ENCODE data around the gene KDM4C. TPM values are rescaled to one million over a fixed set of nuclear protein-coding genes. Genes with fewer than 3 reads are reported as not detected.

The KDM4C gene
- total and polyA plus RNA-seq, 11 donors = 4.4 to 19.9 (median 13.3) TPM

DNA sequence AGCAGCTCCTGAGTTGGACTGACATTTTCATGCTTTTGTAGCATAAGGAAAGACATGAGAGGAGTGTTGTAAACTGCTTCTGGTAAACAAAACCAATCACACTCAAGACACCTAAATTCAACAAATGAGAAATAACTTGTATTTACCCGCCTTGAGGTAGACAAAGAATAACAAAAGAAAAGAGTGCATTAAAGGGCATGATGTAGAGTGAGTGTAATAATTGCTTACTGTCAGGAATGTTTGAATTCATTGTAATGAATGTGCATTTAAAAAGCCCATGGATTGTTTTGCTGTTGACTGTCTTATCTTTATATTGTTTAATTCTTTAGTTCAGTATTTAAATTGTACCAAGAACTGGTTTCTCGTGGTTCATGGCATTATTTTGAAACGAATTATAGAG is 61.8 kb downstream of the KDM4C start:
- Histone ChIP-seq H3K27ac (no peak overlapping the region), H3K4me3 (no peak overlapping the region), H3K9me3 (no peaks in the 10 kb centered on the region), H3K36me3 (peaks cover 0 to 34% (median 19%) of the 10 kb centered on the region in 9 donors), H3K27me3 (no peaks in the 10 kb centered on the region), H3K4me1 (no peaks in the 10 kb centered on the region)
- ATAC-seq (no peak), DNase-seq (no peak)
- intact Hi-C loops (cut with DNase I) = no loop called here
- no peak for TF ChIP-seq POLR2A (IDR thresholded peaks at IDR 0.05)
- TF ChIP-seq, protein P1, sequence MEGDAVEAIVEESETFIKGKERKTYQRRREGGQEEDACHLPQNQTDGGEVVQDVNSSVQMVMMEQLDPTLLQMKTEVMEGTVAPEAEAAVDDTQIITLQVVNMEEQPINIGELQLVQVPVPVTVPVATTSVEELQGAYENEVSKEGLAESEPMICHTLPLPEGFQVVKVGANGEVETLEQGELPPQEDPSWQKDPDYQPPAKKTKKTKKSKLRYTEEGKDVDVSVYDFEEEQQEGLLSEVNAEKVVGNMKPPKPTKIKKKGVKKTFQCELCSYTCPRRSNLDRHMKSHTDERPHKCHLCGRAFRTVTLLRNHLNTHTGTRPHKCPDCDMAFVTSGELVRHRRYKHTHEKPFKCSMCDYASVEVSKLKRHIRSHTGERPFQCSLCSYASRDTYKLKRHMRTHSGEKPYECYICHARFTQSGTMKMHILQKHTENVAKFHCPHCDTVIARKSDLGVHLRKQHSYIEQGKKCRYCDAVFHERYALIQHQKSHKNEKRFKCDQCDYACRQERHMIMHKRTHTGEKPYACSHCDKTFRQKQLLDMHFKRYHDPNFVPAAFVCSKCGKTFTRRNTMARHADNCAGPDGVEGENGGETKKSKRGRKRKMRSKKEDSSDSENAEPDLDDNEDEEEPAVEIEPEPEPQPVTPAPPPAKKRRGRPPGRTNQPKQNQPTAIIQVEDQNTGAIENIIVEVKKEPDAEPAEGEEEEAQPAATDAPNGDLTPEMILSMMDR (IDR thresholded peaks at IDR 0.05) = no peak
- 90 to 96% (median 93%) methylated on average over 3 of the region's 3 CpGs for WGBS, 4 donors

DNA sequence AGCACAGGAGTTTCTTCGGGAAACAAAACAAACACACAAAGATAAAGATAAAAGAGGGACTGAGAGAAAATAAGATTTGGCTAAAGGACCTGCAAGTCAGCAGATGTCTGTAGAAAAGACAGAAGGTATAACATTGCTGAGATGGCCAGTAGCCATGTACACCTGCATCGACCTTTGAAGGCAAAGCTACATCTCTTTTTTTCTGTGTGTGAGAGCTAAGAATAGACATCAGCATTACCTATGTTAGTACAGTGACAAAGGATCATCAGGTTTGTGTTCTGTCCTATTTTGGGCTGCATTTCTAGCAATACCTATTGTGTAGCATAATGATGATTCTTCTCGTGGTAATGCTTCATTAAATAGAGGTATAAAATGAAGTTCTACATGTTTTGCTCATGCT is 64.9 kb downstream of the KDM4C start:
- DNase-seq (no peak), ATAC-seq (no peak)
- Histone ChIP-seq H3K4me3 (no peak overlapping the region), H3K9me3 (no peaks in the 10 kb centered on the region), H3K27ac (no peak overlapping the region), H3K4me1 (no peaks in the 10 kb centered on the region), H3K36me3 (peaks cover 0 to 24% (median 8%) of the 10 kb centered on the region in 9 donors), H3K27me3 (no peaks in the 10 kb centered on the region)
- TF ChIP-seq, protein P1 (IDR thresholded peaks at IDR 0.05) = no peak
- TF ChIP-seq POLR2A (IDR thresholded peaks at IDR 0.05) = no peak
- intact Hi-C loops (cut with DNase I) = loop anchor here in 1 of 10 donors (5.0 kb wide), 1 partner anchor 160 kb away; no protein-coding TSS in a partner anchor
- 64 to 71% (median 68%) methylated on average over 3 of the region's 3 CpGs for WGBS, 4 donors

DNA sequence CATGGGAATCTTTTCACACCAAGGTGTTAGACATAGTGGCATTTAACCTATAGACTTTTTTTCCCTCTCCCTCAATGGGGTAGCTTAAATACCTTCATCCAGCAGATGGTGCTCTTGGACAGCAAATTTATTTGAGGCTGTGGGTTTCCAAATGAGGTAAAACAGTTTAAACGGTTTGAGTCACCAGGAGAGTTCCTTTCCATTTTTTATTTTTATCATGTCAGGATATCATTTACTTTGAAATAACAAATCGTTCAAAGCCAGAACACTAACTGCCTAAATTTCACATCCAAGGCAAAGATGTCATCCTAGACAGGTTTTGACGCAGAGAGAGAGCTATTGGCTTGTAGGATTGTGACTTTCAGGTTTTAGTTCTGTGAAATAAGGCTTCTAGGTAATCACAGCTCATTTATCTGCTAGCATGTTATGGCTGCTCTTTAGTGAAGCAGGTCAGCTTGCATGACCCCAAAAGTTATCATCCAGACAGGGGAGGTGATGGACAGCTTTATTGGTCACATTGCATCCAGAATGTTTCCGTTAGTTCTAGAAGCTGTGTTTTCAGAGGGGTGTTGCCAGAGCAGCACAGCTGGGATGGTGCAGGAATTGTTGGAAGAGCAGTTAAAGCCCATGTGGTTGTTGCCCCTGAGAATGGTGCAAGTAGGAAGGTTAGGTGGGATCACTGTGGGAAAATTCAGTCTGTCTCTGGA is 69.8 kb downstream of the KDM4C start:
- no peak overlapping the region for H3K4me3 ChIP-seq
- H3K9me3 ChIP-seq = peaks cover 0 to 10% (median 0%) of the 10 kb centered on the region in 12 donors
- 44 to 50% (median 46%) methylated on average over 4 of the region's 4 CpGs for WGBS, 4 donors
- peaks cover 0 to 36% (median 14%) of the 10 kb centered on the region in 9 donors for H3K36me3 ChIP-seq
- H3K27me3 ChIP-seq = no peaks in the 10 kb centered on the region
- DNase-seq (no peak), ATAC-seq (no peak)
- no peak for TF ChIP-seq POLR2A (IDR thresholded peaks at IDR 0.05)
- TF ChIP-seq, protein P1 (IDR thresholded peaks at IDR 0.05) = peak in 11 of 12 donors; percentile 20 to 60 (median 51)
- intact Hi-C loops (cut with DNase I) = loop anchor here in 2 of 10 donors (5.0 kb wide), 2 partner anchors 220 to 225 kb away; no protein-coding TSS in a partner anchor
- H3K27ac ChIP-seq = no peak overlapping the region
- H3K4me1 ChIP-seq = no peaks in the 10 kb centered on the region

DNA sequence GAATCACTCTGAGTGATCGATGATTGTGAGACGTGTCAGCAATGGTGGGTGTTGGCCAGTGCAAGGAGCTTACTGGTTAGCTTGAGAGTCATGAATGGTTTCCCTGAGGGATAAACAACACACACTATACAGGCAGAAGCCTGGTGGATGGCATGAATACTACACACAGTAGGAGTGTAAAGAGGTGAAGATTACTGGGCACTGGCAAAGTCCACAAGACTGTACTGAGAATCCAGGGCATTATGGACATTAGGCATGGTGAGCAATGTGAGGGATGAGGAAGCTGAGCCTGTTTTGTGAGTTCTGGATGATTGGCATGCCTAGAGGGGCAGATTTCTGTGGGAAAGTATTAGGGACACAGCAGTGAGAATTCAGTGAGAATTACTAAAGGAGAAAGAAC is 71.3 kb downstream of the KDM4C start:
- intact Hi-C loops (cut with DNase I) = loop anchor here in 2 of 10 donors (5.0 kb wide), 2 partner anchors 218 to 223 kb away; no protein-coding TSS in a partner anchor
- H3K36me3 ChIP-seq = peaks cover 0 to 27% (median 14%) of the 10 kb centered on the region in 9 donors
- ATAC-seq = peak in 1 of 4 donors; percentile 24

More for the DNA sequence above, 71.3 kb downstream of the KDM4C start:
- 93 to 99% (median 98%) methylated on average over 2 of the region's 2 CpGs for WGBS, 4 donors
- Histone ChIP-seq H3K4me3 (no peak overlapping the region), H3K27me3 (no peaks in the 10 kb centered on the region), H3K27ac (no peak overlapping the region), H3K4me1 (no peaks in the 10 kb centered on the region), H3K9me3 (peaks cover 0 to 10% (median 0%) of the 10 kb centered on the region in 12 donors)
- TF ChIP-seq, protein P1 (IDR thresholded peaks at IDR 0.05) = no peak
- no peak for TF ChIP-seq POLR2A (IDR thresholded peaks at IDR 0.05)
- DNase-seq = no peak

All from heart left ventricle (tissue), 16 donors.